ENCODE data around the gene ANKZF1.
"Not testable (repeated sequence)": the region's sequence is repeated elsewhere in the genome, so short reads cannot be mapped to it uniquely, and the experiment has no call there.

Gene ANKZF1

DNA sequence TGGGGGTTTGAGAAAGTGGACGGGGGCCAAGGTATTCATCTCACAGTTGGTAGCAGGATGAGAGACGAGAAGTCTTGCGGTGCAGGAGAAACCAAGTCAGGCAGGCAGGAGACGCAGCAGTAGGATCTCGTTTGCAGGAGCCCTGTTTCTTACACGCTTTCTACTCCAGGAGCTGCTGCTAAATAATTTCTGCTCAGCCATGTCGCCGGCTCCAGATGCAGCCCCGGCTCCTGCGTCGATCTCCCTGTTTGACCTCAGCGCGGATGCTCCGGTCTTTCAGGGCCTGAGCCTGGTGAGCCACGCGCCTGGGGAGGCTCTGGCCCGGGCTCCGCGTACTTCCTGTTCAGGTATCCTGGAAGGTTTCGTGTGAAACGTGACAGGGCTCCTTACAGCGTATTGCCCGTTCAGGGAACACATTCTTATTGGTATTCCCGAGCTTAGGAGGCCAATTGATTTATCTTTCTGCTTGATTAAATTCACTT is 494 bp downstream of the ANKZF1 start:
- peak; percentile 17 for DNase-seq

DNA sequence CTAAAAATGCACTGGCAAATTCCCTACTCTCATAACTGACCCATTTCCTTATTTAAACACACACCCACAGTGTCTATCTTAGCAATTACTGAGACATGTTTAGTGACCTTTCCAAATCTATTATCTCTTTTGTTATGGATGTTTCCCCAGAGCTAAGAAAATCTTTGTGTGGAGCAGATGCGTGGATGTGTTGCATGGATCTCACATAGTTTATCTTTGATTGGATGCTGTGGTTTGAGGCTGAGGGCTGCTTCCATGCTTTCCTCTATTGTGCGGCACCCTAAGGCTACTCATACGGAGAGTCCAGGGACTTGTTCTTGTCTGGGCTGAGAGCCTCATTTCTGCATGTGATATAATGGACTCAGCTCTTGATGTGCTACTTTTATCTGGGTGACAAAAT is 4.7 kb downstream of the ANKZF1 start:
- DNase-seq = no peak

DNA sequence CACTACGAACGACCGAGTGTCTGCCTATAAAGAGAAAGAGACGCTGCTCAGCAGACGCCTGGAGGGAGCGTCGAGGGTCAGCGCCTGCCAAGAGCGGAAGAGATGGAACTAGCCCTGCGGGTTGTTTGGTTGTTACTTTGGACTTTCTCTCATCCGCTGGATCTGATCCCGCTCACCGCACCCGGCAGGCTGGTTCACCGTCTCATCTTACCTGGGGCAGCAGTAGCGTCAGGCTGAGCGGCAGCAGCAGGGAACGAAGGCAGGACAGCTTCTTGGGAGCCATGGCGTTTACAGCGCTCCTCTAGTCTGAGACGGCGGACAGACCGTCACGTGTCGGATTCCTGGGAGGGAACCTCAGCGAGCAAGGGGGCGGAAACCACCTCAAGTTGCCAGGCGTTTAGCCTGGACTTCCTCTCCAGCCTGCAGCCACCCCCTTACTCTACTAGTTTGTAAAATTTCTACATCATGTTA is 13.7 kb downstream of the ANKZF1 start:
- DNase-seq = no peak

DNA sequence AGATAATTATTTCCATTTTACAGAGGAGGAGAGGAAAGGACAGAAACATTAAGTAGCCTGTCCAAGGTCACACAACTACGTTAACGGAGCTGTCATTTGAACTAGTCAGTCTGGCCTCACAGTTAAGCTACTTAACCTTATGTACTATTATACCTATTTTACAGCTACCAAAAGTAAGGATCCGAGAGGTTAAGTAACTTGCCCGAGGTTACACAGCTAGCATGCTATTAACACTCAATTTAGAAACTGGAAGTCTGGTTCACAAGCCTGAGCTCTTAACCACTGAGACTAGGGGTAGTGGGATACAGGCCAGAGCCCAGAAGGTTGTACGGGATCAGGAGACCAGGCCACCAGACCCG is 15.2 kb downstream of the ANKZF1 start:
- no peak for DNase-seq

DNA sequence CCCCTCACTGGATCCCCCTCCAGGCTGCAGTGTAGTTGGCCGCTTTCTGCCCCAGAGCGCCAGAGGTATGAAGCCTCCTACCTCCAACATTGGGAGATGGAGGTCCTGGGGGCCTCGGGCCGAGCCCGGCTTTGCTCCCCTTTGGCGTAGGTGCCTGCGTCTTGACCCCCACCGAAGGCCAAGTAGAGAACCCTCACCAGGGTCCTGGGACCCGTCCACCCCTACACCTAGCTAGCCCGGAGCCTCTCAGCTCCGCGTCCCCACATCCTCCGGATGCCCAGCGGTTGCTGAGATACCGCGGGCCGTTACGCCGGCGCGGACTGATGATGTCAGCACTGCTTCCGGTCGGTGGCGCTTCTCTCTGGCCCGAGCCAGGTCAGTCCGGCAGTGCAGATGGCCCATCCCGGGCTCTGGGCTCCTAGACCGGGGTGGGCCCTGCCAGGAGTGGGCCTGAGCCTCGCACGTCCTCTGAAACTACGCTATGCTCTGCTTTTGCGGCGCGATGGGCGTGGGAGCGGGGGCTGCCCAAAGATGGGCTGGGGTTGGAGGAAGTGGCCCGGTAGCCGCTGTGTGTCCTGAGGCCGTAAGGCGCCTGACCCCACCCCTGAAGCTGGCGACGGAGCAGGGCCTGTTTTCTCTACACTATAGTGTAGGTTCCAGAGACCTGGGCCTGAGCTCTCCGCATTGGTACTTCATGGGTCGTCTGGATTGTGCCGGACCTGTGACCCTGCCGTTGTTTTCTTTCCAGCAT is 15.7 kb downstream of the ANKZF1 start, which contains the start of the genes GLB1L and STK16:
GLB1L (minus strand) TSS at position 297 of the 751 bp plus-strand sequence. CDS start 1,871 bp downstream, outside the sequence.
STK16 (plus strand) TSS at position 332 of the 751 bp plus-strand sequence. CDS start 521 bp downstream, outside the sequence.
- peak; percentile 84 for DNase-seq

DNA sequence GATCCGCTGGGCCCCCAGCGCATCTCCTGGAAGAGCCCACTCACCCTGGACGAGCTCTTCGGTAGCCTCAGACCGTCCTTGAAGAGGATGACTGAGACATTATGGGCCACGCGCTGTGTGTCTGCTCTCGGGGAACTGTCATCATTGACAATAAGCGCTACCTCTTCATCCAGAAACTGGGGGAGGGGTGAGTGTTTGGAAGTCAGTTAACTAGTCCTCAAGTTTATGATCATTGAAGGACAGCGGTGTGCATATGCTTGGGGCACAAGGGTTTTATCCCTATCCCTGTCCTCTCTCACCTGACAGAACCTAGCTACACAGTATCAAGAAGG is 16.3 kb downstream of the ANKZF1 start:
- no peak for DNase-seq

DNA sequence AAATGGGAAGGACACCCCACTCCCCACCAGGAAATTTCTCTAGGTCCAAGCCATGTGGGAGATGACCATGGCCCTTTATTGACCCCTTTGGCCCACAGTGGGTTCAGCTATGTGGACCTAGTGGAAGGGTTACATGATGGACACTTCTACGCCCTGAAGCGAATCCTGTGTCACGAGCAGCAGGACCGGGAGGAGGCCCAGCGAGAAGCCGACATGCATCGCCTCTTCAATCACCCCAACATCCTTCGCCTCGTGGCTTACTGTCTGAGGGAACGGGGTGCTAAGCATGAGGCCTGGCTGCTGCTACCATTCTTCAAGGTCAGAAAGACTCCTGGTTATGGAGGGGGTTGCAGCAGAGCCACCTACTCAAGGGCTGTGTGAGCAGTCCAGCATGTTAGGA is 17.0 kb downstream of the ANKZF1 start:
- no peak for DNase-seq

DNA sequence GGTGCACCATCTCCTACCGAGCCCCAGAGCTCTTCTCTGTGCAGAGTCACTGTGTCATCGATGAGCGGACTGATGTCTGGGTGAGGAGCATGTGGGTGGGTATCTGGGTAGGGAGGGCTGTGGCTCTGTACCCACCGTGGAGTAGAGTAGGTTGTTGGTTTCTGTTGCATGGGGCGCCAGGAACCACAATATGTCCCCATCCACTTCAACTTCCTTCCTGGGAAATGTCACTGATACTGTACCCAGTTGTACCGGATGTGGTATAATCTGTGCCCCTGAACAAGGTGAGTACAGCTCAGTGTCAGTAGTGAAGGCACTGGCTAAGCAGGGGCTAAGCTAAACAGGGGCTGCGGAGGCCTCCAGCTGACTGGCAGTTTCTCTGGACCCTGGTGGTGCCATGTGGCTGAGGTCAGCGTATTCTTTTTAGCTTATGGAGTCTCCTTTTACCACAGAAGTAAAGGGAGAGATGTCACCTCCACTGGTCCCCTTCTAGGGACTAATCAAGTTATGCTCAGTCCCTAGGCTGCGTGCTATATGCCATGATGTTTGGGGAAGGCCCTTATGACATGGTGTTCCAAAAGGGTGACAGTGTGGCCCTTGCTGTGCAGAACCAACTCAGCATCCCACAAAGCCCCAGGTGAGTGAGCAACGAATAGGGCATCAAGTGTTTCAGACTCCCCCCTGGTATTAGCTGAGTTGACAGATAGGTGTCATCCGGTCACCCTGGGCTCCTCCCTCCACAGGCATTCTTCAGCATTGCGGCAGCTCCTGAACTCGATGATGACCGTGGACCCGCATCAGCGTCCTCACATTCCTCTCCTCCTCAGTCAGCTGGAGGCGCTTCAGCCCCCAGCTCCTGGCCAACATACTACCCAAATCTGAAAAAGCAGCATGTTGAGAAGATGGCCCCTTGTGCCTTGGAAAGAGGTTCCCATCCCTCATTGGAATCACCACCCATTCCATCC is 18.4 kb downstream of the ANKZF1 start:
- no peak for DNase-seq

DNA sequence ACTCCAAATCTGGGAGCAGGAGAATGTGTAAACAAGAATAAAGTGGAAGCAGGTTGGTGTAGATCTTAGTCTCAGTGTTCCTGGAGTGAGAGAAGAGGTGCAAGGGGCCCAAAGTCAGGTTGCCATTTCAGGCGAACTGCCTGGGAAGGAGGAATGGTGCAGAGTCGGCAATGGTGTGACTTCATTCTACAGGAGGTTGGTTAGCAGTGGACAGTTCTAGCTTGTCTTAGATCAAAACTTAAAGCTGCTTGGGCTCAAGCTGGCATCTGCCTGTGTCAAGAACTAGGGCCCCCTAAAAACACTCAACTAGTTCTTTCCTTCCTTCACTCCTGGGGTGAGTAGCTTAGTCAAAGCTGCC is 19.2 kb downstream of the ANKZF1 start:
- no peak for DNase-seq

DNA sequence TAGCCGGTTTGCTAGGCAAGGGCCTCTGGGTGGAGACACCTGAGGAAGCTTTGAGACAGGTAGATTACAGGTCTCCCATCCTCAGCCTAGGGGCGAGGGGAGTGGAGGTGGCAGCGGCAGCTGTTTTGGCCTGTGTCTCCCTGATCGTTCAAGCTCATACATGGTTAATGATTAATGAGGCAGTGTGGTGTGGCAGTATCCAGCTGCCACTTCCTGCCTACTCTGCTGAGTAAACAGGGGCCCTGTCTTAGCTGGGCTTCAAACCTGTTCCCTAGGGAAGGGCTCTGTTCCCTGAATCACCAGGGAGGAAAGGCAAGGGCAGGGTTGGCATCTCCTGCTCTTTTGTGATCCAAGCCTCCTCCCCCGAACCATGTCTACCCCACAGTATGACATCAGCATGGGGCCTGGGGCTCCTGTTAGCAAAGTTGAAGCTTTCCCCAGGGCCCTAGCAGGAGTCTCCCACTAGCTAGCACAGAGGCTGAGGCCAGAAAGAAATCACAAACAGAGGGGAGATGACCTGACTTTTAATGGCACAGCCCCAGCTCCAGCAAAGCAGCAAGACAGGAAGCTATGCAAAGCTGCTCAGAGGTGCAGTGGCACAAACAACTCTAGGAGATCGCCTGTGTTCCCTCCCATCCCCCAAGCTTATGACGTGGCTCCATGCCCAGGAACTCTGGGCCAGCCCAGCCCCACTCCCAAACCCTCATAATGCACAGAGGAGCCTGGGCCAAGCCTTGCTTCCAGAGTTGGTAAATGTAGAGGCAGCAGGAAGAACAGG is 19.8 kb downstream of the ANKZF1 start:
- peak; percentile 90 for DNase-seq

DNA sequence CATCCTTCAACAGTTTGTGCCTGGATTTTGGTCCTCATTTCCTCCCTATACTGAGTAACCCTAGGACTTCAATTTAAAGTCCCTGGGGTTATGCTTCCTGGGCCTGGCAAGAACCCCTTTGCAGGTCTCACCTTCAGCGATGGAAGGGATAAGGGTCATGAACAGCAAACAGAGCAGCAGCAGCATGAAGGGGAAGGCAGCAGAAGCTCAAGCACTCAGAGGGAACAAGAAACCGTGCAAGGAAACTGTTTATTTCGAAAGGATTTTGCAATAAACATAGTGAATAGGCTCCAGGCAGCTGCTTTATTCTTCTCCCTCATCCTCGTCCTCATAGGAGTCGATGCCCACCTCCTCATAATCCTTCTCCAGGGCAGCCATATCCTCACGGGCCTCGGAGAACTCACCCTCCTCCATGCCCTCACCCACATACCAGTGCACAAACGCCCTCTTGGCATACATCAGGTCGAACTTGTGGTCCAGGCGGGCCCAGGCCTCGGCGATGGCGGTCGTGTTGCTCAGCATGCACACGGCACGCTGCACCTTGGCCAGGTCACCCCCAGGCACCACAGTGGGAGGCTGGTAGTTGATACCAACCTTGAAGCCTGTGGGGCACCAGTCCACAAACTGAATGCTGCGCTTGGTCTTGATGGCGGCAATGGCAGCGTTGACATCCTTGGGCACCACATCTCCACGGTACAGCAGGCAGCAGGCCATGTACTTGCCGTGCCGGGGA is 20.6 kb downstream of the ANKZF1 start:
- no peak for DNase-seq

DNA sequence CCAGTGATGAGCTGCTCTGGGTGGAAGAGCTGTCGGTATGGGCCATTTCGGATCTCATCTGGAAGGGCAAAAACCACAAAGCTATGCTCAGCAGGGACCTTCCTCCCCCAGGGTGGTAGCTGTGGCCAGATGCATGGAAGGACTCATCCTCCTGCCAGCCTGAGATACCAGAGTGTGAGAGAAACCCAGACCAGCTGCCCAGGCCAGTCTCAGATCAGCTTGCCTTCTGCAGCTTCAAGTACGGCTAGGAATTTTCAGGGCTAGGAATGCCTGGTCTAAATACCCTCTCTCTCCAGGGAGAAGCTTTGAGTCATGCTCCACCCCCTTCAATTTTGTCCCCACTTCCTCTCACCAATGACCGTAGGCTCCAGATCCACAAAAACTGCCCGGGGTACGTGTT is 22.1 kb downstream of the ANKZF1 start:
- no peak for DNase-seq

DNA sequence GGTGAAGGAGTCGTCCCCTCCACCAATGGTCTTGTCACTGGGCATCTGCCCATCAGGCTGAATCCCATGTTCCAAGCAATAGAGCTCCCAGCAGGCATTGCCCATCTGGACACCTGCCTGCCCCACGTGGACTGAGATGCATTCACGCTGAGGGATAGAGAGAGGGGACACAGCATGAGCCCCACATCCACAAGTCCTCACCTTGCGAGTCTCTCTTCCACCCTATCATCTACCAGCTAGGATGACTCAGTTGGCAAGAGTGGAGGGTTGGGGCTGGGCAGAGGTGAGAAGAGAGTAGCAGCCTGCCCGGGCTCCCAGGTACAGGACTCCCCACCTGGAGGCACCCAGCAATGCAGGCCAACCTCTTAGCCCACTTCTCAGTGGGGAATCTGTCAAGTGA is 22.5 kb downstream of the ANKZF1 start:
- peak; percentile 16 for DNase-seq

DNA sequence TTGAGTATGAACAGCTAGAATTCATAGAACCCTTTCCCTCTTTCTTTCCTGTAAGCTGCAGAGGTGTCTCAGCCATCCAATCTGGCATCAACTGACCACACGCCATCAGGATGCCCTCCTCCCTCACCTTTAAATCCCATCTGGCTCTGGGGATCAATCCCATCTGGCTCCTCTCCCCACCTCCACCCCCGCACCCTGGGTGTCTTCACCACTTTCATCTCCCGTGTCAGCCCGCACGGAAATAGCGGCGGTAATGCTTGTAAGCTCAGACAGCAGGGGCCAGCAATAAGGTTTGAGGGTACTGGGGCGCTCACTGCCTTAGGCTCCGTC is 22.9 kb downstream of the ANKZF1 start:
- DNase-seq = no peak

DNA sequence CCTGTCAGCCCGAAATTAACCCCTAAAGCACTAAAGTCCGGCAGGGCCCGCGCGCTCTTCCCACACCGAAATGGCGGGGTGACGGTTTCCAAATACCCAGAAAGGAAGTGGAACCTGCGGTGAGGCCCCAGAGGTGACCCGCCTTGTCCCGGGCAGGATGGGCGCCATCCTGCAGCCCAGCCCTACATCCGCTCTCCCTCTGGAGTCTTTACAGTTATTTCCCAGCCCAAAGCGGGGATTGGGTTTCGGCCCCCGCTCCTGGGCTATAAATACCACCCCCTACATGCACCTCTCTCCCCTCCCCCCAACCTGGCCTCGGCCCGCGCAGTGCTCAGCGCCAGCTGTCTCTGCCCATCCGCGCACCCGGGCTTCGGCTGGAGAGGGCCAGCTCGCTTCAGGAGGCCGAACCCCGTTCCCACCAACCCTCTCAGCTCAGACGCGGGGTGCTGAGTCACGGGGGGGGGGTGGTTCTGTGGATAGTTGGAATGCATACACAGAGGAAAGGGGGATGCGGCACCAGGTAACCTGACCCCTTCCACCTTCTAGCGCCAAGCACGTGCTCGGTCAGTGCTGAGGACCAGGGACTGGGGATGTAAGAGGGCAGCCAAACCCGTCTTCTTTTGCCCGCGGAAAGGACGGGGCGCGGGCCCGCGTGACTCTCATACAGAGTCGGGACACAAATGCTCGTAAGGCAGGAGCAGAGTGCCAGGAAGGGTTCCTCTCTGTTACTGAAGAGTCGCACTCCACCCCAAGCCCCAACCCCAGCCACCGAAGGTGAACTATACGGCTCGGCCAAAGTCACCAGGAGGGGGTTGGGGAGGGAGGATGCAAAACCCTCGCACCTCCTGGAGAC is 23.5 kb downstream of the ANKZF1 start, which contains the start of gene TUBA4B:
TUBA4B (plus strand) TSS at position 344 of the 853 bp plus-strand sequence; CDS start at position 509, 165 bp downstream.
- peak; percentile 40 for DNase-seq

DNA sequence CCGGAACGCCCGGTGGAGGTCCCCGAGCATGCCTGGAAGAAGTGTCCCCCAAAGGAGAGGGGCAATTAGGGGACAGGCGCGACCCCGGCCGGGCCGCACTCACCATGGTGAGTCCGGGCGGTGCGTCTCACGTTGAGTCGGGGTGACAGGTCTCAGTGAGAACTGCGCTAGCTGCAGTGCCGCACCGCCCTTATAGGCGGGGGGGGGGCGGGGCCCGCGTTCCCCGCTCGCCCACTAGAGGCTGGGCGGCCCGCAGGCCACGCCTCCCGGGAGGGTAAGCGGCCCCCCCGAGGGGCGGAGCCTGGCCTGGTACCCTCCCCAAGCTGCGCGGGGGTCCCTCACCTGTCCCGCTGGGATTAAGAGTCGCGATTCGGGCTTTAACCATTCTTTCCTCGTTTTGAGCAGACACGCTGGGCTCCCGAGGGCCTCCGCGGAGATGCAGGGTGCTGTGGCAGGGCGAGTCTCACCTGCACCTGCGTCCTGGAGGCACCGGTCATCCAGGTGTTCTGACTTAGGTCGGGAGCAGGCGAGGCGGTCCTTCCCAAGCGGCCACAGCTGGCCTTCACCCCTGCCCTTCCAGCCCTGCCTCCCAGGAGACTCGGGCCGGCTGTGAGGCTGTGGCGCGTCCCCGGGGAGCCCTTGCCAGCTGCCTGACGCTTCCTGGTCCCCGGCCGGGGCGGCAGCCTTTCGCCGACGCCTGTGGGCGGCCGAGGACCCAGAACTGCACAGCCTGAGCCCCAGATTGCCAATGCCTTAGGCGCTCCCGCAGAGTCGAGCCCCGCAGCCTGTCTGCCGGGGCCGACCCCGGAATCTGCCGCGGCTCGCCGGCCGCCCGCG is 24.4 kb downstream of the ANKZF1 start, which contains the start of gene TUBA4A:
TUBA4A (minus strand) TSS at position 166 of the 837 bp plus-strand sequence; CDS start at position 106, 60 bp downstream.
- peak; percentile 71 for DNase-seq

DNA sequence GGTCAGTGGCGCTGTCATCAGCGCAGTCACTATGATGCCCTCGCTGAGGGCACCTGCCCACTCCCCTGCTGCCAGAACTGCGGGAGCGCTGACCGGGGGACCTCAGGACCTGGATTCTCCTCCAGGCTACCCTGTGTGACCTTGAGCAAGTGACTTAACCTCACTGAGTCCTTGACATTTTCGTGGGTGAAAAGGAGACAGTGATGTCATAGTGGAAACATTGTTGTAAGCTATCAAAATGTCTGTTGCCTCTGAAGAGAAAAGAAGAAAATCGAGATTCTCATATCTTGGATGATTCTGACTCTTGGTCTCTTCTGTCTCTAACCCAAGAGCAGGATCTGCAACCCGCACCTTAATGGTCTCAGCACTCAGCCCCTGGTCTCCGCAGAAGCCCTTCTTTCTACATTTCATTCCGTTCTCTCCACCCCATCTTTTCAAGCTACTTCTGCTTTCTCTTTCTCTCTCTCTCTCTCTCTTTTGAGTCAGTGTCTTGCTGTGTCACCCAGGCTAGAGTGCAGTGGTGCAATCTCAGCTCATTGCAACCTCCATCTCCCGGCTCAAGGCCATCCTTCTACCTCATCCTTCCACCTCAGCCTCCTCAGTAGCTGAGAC is 25.1 kb downstream of the ANKZF1 start:
- DNase-seq = no peak

DNA sequence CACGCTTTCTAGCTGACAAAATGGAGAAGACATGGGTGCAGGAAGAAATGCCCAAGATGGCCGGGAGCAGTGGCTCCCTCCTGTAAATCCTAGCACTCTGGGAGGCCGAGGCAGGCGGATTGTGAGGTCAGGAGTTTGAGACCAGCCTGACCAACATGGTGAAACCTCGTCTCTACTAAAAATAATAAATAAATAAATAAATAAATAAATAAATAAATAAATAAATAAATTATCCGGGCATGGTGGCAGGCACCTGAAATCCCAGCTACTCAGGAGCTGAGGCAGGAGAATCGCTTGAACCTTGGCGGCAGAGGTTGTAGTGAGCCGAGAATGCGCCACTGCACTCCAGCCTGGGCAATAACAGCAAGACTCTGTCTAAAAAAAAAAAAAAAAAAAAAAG is 29.3 kb downstream of the ANKZF1 start:
- DNase-seq = not testable (repeated sequence)

DNA sequence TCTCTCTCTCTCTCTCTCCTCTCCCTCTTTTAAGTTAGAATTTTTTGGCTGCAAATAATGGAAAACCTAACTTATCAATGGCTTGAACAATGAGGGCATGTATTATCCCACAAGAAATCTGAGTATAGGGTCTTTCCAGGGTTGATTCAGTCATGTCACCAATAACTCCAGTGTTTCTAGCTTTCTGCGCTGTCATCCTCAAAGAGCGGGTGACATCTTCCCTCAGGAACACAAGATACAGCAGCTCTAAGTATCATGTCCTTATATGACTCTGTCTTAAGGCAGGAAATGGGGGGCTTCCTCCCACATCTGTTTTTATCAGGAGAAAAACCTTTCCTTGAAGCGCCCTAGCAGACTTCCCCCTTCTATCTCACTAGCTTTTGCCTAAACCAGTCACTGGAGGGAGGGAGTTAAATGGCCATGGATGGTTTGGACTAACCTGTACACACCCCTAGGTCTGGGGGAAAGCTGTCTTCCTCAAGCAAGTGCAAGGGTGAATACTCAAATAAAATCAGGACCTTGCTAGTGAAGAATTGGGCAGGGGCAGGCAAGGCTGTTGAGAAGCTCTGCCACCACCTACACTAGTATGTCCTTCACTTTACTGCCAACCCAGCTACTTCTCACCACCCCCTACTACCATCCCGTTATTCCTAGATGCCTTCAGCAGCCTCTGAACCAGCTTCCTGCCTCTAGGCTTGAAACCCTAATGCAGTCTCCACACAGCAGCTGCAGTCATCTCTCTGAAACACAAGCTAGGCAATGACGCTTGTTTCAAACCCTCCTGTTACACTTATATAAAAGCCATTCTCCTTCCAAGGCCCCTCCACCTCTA is 31.6 kb downstream of the ANKZF1 start:
- DNase-seq = no peak

Measured in NCI-H510A treated with DMSO at 0.1 percent for 48 hours (cell line).